ENCODE measurements around the gene AMN. TPM values are rescaled to one million over a fixed set of nuclear protein-coding genes. Genes with fewer than 3 reads are reported as not detected.

Gene AMN
- total and polyA plus RNA-seq, 2 donors from 2014 or later, result 58.0 to 121 TPM

- Histone ChIP-seq H3K4me1 (ENCODE audit: control insufficient read depth in 2 of 3, insufficient read depth in 2 of 3, low read depth in 1 of 3, low read length in 3 of 3) (no peaks in the 10 kb centered on the region), H3K36me3 (ENCODE audit: control insufficient read depth in 2 of 3, insufficient read depth in 3 of 3, low read length in 3 of 3) (peaks cover 0 to 4% (median 2%) of the 10 kb centered on the region in 3 donors), H3K9ac (ENCODE audit: low read length in 3 of 3) (no peak overlapping the region), H3K27ac (ENCODE audit: low read depth in 2 of 2, low read length in 2 of 2) (no peak overlapping the region), H3K27me3 (ENCODE audit: control insufficient read depth, insufficient read depth, low read length) (no peaks in the 10 kb centered on the region), H3K9me3 (ENCODE audit: control insufficient read depth in 2 of 3, insufficient read depth in 1 of 3, low read length in 3 of 3) (no peaks in the 10 kb centered on the region), H3K4me3 (ENCODE audit: low read length in 3 of 3) (no peak overlapping the region)
- intact Hi-C loops (cut with DNase I), result no loop called here
- no peak for TF ChIP-seq CTCF (IDR thresholded peaks at IDR 0.05; ENCODE audit: borderline replicate concordance, extremely low read depth, insufficient read depth)
- no peak for DNase-seq
- no peak for FAIRE-seq
Observed at GRCh38 chr14:102899516-102899900, 23.0 kb upstream of the AMN start.

- no peak for FAIRE-seq
- no peak overlapping the region for H3K27ac ChIP-seq (ENCODE audit: low read depth in 2 of 2, low read length in 2 of 2)
Observed at GRCh38 chr14:102900631-102901571, 21.6 kb upstream of the AMN start.

GRCh38 chr14:102901633-102902032 is 20.8 kb upstream of the AMN start:
- intact Hi-C loops (cut with DNase I), result no loop called here
- H3K9me3 ChIP-seq (ENCODE audit: control insufficient read depth in 2 of 3, insufficient read depth in 1 of 3, low read length in 3 of 3), result no peaks in the 10 kb centered on the region
- no peak overlapping the region for H3K27ac ChIP-seq (ENCODE audit: low read depth in 2 of 2, low read length in 2 of 2)
- no peak overlapping the region for H3K4me3 ChIP-seq (ENCODE audit: low read length in 3 of 3)
- no peak for TF ChIP-seq CTCF (IDR thresholded peaks at IDR 0.05; ENCODE audit: borderline replicate concordance, extremely low read depth, insufficient read depth)
- H3K27me3 ChIP-seq (ENCODE audit: control insufficient read depth, insufficient read depth, low read length), result no peaks in the 10 kb centered on the region
- no peaks in the 10 kb centered on the region for H3K4me1 ChIP-seq (ENCODE audit: control insufficient read depth in 2 of 3, insufficient read depth in 2 of 3, low read depth in 1 of 3, low read length in 3 of 3)
- no peak overlapping the region for H3K9ac ChIP-seq (ENCODE audit: low read length in 3 of 3)
- FAIRE-seq, result no peak
- no peak for DNase-seq
- peaks cover 0 to 4% (median 2%) of the 10 kb centered on the region in 3 donors for H3K36me3 ChIP-seq (ENCODE audit: control insufficient read depth in 2 of 3, insufficient read depth in 3 of 3, low read length in 3 of 3)

More at GRCh38 chr14:102900631-102901571, 21.6 kb upstream of the AMN start:
- Histone ChIP-seq H3K4me1 (ENCODE audit: control insufficient read depth in 2 of 3, insufficient read depth in 2 of 3, low read depth in 1 of 3, low read length in 3 of 3) (no peaks in the 10 kb centered on the region), H3K36me3 (ENCODE audit: control insufficient read depth in 2 of 3, insufficient read depth in 3 of 3, low read length in 3 of 3) (peaks cover 0 to 4% (median 2%) of the 10 kb centered on the region in 3 donors), H3K9me3 (ENCODE audit: control insufficient read depth in 2 of 3, insufficient read depth in 1 of 3, low read length in 3 of 3) (no peaks in the 10 kb centered on the region), H3K4me3 (ENCODE audit: low read length in 3 of 3) (no peak overlapping the region), H3K9ac (ENCODE audit: low read length in 3 of 3) (no peak overlapping the region), H3K27me3 (ENCODE audit: control insufficient read depth, insufficient read depth, low read length) (no peaks in the 10 kb centered on the region)
- DNase-seq, result no peak
- no peak for TF ChIP-seq CTCF (IDR thresholded peaks at IDR 0.05; ENCODE audit: borderline replicate concordance, extremely low read depth, insufficient read depth)
- intact Hi-C loops (cut with DNase I), result no loop called here

Measured in kidney (tissue), 14 donors.